ENCODE data around the gene P2RY8. TPM values are rescaled to one million over a fixed set of nuclear protein-coding genes. Genes with fewer than 3 reads are reported as not detected.
"Not testable (repeated sequence)": the region's sequence is repeated elsewhere in the genome, so short reads cannot be mapped to it uniquely, and the experiment has no call there.

The P2RY8 gene
- total RNA-seq, 1 donor from 2014 or later = 1.9 TPM

DNA sequence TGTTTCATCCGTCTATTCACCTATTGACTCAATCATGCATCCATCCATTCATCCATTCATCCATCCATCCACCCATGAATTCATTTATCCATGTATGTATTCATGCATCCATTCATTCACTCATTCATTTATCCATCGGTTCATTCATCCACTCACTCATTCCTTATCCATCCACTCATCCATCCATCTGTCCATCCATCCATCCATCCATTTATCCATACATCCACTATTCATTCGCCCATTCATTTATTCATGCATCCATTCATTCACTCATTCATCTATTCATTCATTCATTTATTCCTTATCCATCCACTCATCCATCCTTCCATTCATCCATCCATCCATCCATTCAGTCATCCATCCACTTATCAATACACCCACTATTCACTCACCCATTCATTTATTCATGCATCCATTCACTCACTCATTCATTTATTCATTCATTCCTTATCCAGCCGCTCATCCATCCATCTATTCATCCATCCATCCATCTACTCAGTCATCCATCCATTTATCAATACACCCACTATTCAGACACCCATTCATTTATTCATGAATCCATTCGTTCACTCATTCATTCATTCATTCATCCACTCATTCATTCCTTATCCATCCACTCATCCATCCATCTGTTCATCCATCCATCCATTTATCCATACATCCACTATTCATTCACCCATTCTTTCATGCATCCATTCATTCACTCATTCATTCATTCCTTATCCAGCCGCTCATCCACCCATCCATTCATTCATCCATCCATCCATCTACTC lies 11.2 kb downstream of the P2RY8 start:
- intact Hi-C loops (cut with DNase I) = no loop called here
- DNase-seq (ENCODE audit: missing footprints) (no peak), ATAC-seq (no peak)

DNA sequence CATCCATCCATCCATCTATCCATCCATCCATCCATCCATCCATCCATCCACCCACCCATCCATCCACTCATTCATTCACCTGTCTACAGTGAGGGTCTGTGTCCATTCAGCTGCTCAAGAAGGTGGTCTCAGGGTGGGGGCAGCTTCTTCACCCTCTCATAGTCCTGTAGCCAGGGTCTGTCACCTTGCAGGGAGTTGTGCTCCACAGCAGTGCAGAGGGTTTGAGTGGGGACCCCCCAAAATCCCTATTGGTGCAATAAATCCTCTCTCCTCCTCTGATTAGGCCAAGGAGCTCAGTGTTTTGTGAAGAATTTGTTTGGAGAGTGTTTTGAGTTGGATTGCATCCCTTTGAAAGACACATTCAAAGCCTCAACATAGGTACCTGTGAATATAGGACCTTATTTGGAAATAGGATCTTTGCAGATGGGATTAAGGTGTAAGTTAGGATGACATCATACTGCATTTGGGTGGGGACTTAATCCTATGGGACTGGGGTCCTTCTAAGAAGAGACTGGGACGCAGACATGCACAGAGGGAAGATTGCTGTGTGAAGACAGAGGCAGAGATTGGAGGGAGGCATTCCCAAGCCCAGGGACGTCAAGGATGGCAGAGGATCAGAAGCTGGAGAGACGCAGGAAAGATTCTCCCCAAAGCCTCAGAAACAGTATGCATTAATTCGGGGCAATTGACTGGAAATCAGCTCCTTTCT lies 12.0 kb downstream of the P2RY8 start:
- ATAC-seq (no peak), DNase-seq (ENCODE audit: missing footprints) (no peak)
- intact Hi-C loops (cut with DNase I) = no loop called here

DNA sequence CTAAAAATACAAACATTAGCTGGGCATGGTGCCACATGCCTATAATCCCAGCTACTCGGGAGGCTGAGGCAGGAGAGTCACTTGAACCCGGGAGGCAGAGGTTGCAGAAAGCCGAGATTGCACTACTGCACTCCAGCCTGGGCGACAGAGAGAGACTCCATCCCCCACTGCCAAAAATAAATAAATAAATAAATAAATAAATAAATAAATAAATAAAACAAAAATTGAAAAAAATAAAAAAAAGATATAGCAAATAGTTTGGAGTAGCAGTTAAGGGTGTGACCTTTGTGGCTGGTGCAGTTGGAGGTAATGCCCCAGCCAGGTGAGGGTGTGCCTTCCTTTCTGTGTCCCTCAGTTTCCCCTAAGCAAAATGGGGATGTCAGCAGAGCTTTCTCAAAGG lies 14.1 kb downstream of the P2RY8 start:
- DNase-seq (ENCODE audit: missing footprints); intact Hi-C loops (cut with DNase I); ATAC-seq: not testable (repeated sequence)

DNA sequence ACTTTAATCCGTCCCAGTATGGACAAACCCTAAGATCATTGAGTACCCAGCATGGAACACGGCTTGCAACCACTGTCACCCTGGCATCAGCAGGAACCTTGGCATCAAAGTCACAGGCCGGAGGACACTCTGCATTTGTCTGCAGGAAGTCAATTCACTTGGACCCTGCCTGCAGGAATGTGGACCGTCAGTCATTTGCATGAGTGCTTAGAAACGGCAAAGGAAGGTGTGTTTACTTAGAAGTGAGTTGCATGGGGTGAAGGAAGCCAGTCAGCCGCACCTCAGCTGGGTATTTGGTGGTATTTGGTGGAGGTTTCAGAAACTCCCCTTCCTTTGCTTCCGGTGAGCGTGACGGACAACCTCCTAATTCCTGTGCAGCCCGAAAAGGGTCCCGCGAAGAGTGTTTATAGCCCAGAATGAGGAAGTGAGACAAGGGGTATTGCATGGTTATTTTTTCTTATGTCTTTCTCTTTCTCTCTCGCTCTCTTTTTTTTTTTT lies 15.5 kb downstream of the P2RY8 start:
- ATAC-seq (no peak), DNase-seq (ENCODE audit: missing footprints) (no peak)
- intact Hi-C loops (cut with DNase I) = no loop called here

DNA sequence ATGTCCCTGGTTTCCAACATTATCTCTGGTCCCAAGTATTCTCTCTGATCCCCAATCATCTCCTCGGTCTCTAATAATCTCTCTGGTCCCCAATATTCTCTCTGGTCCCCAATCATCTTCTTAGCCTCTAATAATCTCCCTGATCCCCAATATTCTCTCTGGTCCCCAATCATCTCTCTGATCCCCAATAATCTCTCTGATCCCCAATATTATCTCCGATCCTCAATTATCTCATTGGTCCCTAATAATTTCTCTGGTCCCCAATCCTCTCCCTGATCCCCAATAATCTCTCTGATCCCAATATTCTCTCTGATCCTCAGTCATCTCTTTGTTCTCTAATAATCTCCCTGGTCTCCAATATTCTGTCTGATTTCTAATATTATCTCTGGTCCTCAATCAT lies 16.6 kb downstream of the P2RY8 start:
- no peak for ATAC-seq
- intact Hi-C loops (cut with DNase I) = no loop called here

DNA sequence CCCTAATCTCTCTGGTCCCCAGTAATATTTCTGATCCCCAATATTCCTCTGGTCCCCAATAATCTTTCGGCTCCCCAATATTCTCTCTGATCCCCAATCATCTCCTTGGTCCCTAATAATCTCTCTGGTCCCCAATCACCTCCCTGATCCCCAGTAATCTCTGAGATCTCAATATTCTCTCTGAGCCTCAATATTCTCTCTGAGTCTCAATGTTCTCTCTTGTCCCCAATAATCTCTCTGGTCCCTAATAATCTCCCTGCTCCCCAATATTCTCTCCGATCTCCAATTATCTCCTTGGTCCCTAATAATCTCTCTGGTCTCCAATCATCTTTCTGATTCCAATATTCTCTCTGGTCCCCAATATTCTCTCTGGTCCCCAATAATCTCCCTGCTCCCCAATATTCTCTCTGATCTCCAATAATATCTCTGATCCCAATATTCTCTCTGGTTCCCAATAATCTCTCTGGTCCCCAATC lies 17.9 kb downstream of the P2RY8 start:
- intact Hi-C loops (cut with DNase I) = no loop called here
- ATAC-seq = no peak

More for the DNA sequence above, 16.6 kb downstream of the P2RY8 start:
- DNase-seq (ENCODE audit: missing footprints) = no peak

DNA sequence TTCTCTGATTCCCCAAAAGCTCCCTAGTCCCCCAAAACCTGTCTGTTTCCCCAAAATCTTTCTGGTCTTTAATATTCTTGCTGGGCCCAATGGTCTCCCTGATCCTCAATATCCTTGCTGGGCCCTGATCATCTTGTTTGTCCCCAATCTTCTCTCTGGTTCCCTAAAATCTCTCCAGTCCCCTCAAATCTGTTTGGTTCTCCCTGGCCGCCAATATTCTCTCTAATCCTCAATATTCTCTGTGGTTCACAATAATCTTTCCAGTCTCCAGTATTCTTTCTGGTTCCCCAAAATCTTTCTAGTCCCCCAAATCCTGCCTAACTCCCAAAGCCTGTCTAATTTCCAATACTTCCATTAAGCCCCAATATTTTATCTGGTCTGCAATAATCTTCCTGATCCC lies 18.5 kb downstream of the P2RY8 start:
- no peak for ATAC-seq
- intact Hi-C loops (cut with DNase I) = no loop called here

More for the DNA sequence above, 17.9 kb downstream of the P2RY8 start:
- DNase-seq (ENCODE audit: missing footprints) = no peak

DNA sequence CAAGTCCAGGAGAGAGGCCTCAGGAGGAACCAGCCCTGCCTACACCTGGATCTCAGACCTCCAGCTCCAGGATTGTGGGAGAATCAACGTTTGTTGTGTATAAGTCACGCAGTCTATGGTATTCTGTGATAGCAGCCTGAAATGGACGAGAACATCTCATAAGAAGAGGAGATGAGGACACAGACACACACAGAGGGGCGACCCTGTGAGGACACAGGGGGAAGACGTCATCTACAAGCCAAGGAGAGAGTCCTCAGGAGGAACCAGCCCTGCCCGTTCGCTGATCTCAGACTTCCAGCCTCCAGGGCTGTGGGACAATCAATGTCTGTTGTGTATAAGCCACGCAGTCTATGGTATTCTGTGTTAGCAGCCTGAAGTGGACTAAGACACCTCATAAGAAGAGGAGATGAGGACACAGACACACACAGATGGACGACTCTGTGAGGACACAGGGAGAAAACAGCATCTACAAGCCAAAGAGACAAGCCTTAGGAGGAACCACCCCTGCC lies 20.3 kb downstream of the P2RY8 start:
- ATAC-seq (no peak), DNase-seq (ENCODE audit: missing footprints) (no peak)
- intact Hi-C loops (cut with DNase I) = no loop called here

More for the DNA sequence above, 18.5 kb downstream of the P2RY8 start:
- no peak for DNase-seq (ENCODE audit: missing footprints)

DNA sequence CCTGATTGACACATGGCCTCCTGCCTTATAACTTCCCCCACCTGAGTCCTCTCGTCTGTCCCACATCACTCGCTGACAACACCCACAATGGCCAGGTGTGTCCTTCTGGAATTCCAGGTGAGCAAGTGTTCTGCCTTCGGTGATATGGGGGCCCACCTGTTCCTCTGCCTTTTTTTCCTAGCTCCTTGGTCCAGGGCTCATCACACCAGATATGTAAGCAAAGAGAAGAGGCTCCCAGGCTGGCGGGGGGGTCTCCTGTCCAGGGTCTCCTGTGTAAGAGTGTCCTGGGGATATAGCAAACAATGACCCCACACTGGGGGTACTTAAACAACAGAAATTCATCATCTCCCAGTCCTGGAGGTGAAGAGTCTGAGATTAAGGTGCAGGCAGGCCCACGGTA lies 25.2 kb downstream of the P2RY8 start:
- intact Hi-C loops (cut with DNase I) = no loop called here
- DNase-seq (ENCODE audit: missing footprints) = no peak
- ATAC-seq = no peak

DNA sequence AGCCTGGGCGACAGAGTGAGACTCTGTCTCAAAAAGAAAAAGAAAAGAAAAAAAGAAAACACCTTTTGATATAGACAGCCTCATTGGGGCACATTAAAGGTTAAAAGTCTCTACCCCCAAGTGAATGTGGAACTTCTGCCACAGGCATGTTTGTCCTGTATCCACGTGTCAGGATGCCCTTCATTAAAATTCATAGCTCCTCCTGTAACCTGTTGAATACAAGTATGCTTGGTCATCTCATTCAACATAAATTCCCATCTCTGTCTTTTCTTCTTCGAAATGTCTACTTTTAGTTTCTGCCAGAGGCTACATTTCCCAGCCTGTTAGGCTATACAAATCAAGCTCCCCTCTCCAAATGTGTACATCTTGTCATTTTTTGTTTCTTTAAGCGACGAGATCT lies 25.8 kb downstream of the P2RY8 start:
- DNase-seq (ENCODE audit: missing footprints) (no peak), ATAC-seq (no peak)
- intact Hi-C loops (cut with DNase I) = no loop called here

DNA sequence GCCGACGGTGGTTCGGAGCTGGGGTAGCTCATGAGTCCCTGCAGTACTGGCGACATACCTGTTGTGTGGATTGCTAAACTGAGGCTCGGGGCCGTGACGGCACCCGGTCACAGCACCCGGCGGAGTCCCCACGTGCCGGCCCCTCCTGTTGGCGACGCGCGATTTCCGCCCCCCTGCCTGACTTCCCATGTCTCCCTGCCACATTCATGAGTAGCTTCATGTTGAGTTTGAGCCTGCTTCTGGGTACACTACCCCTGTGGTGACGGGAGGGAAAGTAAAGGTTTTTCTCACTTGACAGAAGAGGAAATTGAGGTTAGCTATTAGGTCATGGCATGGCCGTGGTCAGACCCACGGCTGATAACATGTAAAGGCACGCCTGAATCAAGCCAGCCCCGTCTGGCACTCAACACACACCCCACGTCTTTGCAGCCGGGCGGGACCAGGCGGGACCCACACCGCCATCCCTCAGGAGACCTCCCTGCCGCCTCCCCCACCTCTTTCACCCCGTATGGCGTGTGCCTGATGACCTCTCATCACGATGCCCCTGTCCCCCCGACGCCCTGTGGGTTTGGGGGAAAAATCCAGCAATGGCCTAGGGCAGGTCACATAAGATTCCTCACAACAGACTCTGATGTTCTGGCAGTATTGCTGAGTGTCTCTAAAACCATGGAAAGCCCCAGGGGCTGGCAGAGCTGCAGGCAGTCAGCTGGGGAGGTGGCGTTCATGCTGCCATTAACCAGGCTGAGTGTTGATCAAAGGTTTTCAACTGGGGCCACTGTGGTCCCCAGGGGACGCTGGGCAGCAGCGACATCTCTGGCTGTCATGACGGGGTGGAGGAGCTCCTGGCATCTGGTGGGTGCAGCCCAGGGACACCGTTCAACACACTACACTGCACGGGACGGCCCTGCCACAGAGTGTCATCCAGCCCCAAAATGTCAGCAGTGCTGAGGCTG lies 29.2 kb downstream of the P2RY8 start:
- DNase-seq (ENCODE audit: missing footprints) = no peak
- intact Hi-C loops (cut with DNase I) = no loop called here
- no peak for ATAC-seq

DNA sequence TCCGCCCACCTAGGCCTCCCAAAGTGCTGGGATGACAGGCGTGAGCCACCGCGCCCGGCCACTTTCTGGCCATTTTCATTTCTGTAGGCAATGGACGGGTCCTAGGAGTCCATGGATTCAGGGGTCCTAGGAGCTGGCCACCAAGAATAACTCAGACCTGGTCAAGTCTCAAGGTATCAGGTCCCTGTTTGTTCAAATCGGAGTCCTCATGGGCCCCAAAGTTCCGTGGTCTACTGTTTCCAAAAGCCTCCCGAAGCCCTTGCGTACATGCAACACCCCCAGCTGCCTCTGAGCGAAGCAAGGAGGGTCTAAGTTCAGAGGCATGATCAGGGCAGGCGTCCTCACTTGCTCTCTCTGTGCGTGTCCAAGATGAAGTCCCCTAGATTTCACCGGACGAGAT lies 30.1 kb downstream of the P2RY8 start:
- ATAC-seq (no peak), DNase-seq (ENCODE audit: missing footprints) (no peak)
- intact Hi-C loops (cut with DNase I) = no loop called here

DNA sequence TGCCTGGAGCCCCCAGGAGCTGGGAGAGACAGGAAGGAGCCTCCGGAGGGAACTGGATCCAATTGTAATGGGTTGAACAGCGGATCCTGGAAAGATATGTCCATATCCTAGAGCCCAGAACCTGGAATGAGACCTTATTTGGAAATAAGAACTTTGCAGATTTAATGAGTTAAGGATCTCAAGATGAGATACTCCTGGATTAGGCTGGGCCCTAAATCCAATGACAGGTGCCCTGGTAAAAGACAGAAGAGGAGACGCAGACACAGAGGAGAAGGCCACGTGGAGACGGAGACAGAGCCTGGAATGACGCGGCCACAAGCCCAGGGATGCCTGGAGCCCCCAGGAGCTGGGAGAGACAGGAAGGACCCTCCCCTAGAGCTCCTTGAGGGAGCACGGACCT lies 34.1 kb downstream of the P2RY8 start:
- DNase-seq (ENCODE audit: missing footprints) (no peak), ATAC-seq (no peak)
- intact Hi-C loops (cut with DNase I) = no loop called here

DNA sequence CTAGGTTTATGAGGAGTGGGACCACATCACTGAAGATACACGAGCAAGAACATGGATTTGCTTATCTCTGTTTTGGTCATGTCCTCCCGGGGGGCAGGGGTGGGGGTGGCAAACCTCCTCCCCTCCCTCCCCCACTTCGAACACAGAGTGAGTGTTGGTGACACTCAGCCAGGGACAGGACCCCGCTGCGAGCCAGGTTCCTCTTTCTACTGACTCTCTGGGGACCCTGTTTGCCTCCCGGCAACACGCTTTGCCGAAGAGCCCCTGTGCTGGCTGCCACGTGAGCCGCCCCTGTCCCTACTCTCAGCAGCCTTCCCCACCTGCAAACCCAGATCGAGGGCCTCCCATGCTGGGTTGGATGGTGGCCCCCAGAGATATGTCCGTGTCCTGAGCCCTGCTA lies 34.7 kb downstream of the P2RY8 start:
- DNase-seq (ENCODE audit: missing footprints) = no peak
- no peak for ATAC-seq
- intact Hi-C loops (cut with DNase I) = no loop called here

DNA sequence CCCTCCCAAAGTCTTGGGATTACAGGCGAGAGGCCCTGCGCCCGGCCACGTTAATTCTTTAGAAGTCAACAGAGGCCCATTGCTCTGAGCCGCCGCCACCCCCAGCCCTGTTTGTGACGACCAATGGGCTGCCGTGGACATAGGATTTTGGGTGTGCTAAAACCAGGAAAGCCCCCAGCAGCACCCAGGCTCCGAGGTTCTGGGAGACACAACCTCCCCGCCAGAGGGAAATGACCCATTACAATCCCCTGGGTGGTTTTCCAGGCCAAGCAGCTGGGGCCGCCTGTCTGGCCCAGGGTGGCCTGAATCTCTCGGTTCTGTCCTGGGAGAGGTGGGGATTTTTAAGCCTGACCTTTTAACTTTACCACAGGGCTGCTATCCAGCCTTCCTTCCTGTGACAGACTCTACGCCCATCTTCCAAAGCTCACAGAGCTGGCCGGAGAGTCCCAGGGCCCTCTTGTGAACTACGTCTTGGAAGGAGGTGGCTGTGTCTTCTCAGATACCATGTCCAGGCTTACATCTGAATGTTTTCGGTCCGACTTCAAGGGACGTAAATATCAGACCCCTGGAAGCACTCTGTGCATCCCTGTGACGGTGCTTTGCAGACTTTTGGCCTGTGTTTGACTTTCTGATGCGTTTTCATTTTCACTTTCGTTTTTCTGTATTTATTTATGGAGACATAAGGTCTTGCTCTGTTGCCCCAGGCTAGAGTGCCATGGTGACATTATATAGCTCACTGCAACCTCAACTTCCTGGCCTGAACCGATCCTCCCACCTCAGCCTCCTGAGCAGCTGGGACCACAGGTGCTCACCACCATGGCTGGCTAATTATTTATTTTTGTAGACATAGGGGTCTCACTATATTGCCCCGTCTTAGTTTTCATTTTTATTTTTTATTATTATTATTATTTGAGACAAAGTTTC lies 36.0 kb downstream of the P2RY8 start:
- intact Hi-C loops (cut with DNase I) = no loop called here
- no peak for ATAC-seq
- DNase-seq (ENCODE audit: missing footprints) = no peak

DNA sequence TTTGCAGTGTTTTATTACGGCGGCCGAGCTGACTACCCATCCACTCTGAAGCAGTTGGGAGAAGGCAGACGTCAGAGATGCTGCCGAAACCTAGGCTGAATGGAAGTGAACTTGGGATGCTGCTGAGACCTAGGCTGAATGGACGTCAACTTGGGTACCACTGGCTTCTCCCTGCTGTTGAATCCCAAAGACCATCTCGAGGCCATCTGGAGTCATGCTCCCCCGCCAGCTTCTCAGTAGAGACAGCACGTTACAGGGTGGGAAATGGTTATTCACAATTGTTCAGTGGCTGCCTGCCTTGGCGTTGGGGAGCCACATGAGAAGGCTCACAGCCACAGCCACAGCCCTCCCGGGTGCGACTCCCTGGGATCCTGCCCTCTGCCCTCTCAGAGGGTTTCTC lies 40.9 kb downstream of the P2RY8 start:
- ATAC-seq (no peak), DNase-seq (ENCODE audit: missing footprints) (no peak)
- intact Hi-C loops (cut with DNase I) = no loop called here

DNA sequence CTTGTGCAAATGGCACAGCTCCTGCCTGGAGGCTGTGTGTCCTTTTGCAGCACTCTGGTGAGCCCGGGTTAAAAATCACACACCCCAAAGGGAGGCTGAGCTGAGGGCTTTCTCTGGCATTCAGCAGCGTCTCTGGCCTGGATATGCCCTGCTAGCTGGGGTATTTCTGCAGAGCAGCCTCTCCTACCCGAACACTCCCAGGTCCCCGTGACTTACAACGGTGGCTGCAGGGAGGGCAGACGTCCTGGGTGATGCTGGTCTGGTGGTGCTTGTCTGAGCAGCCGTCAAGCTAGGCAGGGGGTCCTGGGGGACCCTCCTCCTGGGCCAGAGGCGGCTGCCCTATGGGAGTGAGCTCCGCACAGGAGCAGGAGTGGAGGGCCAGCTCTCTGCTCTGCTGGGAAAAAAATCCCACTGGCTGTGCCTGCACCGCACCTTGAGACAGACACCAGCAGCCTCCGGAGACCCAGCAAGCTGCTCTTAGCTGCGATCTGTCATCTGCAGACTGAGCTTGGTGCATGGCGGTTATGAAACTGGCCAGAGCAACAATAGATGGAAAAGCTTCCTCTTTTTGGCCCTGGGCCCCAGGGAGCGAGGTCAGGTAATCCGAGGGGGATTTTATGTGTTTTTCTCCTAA lies 43.0 kb downstream of the P2RY8 start:
- ATAC-seq (peak; percentile 8), DNase-seq (ENCODE audit: missing footprints) (no peak)
- intact Hi-C loops (cut with DNase I) = no loop called here
